ENCODE measurements around the gene FGF22.

DNA sequence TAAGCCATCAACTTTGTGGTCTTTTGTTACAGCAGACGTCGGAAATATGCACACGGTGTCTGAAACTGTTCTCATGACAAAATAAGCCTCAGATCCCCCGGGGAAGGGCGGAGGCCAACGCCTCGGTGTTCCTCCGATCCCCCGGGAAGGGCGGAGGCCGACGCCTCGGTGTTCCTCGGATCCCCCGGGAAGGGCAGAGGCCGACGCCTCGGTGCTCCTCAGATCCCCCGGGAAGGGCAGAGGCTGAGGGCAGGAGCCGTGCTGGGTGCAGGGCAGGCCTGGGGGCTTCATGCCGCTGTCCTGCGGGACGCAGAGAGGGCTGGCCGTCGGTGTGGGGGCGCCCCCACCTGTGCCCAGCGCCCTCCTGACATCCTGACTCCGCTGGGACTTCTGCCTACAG is 4.7 kb downstream of the FGF22 start:
- TF ChIP-seq CTCF (IDR thresholded peaks at IDR 0.05): no peak
- TF ChIP-seq EP300 (IDR thresholded peaks at IDR 0.05): no peak
- TF ChIP-seq POLR2A (IDR thresholded peaks at IDR 0.05): no peak
- TF ChIP-seq POLR2AphosphoS5 (IDR thresholded peaks at IDR 0.05): no peak

All from upper lobe of left lung (tissue), 4 donors.